Activated B cell treated with CpG ODN at 0.5 μM for 24 hours (primary cell): ENCODE results near the gene VPS26A. TPM values are rescaled to one million over a fixed set of nuclear protein-coding genes. Genes with fewer than 3 reads are reported as not detected.

Source experiments
- ATAC-seq: fragments of 200-7000 bp; cut with Tn5 transposase; one replicate; pipeline ENCODE4 v1.10.0; 2021; ENCODE audit warnings: low read depth, mild to moderate bottlenecking, moderate library complexity
- CTCF ChIA-PET: fragments of 350-600 bp; sonication (Branson Sonifier 250); formaldehyde crosslinking; loops from one replicate; lab custom pipeline; 2021; ENCODE audit warnings: antibody characterized with exemption; lab: Charles Lee
- POLR2A ChIA-PET: fragments of 350-600 bp; sonication (Branson Sonifier 250); formaldehyde crosslinking; loops from one replicate; lab custom pipeline; 2021; ENCODE audit warnings: antibody characterized with exemption; lab: Charles Lee
- DNase-seq: peaks from one replicate; pipeline ENCODE4 v3.0.0; 2022
- H3K27ac Mint-ChIP-seq: one replicate; pipeline ENCODE4 v1.8.0; 2020; ENCODE audit warnings: mixed read lengths
- H3K27me3 Mint-ChIP-seq: one replicate; pipeline ENCODE4 v1.8.0; 2021; ENCODE audit warnings: mixed read lengths
- H3K36me3 Mint-ChIP-seq: one replicate; pipeline ENCODE4 v1.8.0; 2021; ENCODE audit warnings: low read depth, mixed read lengths
- H3K4me1 Mint-ChIP-seq: one replicate; pipeline ENCODE4 v1.8.0; 2021; ENCODE audit warnings: mixed read lengths
- H3K4me3 Mint-ChIP-seq: one replicate; pipeline ENCODE4 v1.8.0; 2020; ENCODE audit warnings: mild to moderate bottlenecking, mixed read lengths
- H3K9me3 Mint-ChIP-seq: one replicate; pipeline ENCODE4 v1.8.0; 2020; ENCODE audit warnings: mixed read lengths
- intact Hi-C: fragments of 100-400 bp; cut with micrococcal nuclease; formaldehyde crosslinking; loops from one replicate; pipeline ENCODE4 v1.15.1; 2024
- total RNA-seq: library from RNA; stranded (reverse); gene quantifications from 2 replicates; pipeline ENCODE4 v1.2.3, GENCODE V29; 2022
- TF ChIP-seq, protein P1 (sequence below): fragments of 200-600 bp; IDR thresholded peaks from one replicate; pipeline ENCODE4 v1.8.0; 2022; ENCODE audit warnings: antibody characterized with exemption, mild to moderate bottlenecking

The VPS26A gene
- total RNA-seq, 1 donor from 2014 or later = 29.5 TPM

GRCh38 chr10:69119896-69120295 lies 4.1 kb upstream of the VPS26A start:
- peaks cover 8% of the 10 kb centered on the region for H3K4me1 Mint-ChIP-seq
- H3K27me3 Mint-ChIP-seq = no peaks in the 10 kb centered on the region
- H3K27ac Mint-ChIP-seq = no peak overlapping the region
- no peaks in the 10 kb centered on the region for H3K9me3 Mint-ChIP-seq
- ATAC-seq = no peak
- intact Hi-C loops = no loop called here
- ChIA-PET POLR2A (no interaction called here), CTCF (interaction anchor here (0.7 kb wide), 1 partner anchor 116 kb away, joined by 3 read pairs; no protein-coding TSS in a partner anchor)
- TF ChIP-seq, protein P1, sequence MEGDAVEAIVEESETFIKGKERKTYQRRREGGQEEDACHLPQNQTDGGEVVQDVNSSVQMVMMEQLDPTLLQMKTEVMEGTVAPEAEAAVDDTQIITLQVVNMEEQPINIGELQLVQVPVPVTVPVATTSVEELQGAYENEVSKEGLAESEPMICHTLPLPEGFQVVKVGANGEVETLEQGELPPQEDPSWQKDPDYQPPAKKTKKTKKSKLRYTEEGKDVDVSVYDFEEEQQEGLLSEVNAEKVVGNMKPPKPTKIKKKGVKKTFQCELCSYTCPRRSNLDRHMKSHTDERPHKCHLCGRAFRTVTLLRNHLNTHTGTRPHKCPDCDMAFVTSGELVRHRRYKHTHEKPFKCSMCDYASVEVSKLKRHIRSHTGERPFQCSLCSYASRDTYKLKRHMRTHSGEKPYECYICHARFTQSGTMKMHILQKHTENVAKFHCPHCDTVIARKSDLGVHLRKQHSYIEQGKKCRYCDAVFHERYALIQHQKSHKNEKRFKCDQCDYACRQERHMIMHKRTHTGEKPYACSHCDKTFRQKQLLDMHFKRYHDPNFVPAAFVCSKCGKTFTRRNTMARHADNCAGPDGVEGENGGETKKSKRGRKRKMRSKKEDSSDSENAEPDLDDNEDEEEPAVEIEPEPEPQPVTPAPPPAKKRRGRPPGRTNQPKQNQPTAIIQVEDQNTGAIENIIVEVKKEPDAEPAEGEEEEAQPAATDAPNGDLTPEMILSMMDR = no peak
- no peak overlapping the region for H3K4me3 Mint-ChIP-seq
- peaks cover 5% of the 10 kb centered on the region for H3K36me3 Mint-ChIP-seq
- no peak for DNase-seq

DNA sequence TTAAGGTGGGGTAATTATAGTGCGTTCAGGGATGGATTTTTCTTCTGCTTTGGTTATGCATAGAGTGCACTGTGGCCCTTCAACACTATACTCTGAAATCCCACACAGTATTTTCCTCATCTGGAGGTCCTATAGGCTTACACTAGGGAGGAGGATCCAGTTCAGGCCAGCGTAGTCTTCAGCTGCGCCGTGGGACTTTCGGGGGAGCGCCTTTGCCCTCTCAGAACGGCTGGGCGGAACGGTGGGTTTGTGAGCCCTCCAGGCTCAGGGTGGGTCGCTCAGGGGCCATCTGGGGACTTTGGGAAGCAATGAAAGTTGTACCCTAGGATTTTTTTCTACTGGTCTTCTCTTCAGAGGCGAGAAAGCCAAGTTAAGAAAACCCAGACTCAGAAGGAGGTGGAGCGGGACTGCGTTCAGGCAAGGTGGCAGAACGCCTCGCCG lies 652 bp upstream of the VPS26A start:
- Mint-ChIP-seq H3K27me3 (no peaks in the 10 kb centered on the region), H3K36me3 (peaks cover 5% of the 10 kb centered on the region), H3K4me3 (peak overlapping the region; percentile 93), H3K9me3 (no peaks in the 10 kb centered on the region), H3K27ac (peak overlapping the region; percentile 98), H3K4me1 (peaks cover 25% of the 10 kb centered on the region)
- POLR2A ChIA-PET = interaction anchor here (0.6 to 1.2 kb wide), 5 partner anchors 36 to 100 kb away, joined by 3 to 8 read pairs (median 4); partner anchors contain the start of genes SRGN and SUPV3L1
- TF ChIP-seq, protein P1 = no peak
- DNase-seq = no peak
- intact Hi-C loops = loop anchor here (1.0 to 2.0 kb wide), 8 partner anchors 30 to 287 kb away; partner anchors contain the start of genes DDX21, DDX50 and KIFBP
- peak; percentile 18 for ATAC-seq
- CTCF ChIA-PET = interaction anchor here (0.6 to 1.0 kb wide), 2 partner anchors 29 to 119 kb away, joined by 4 read pairs; no protein-coding TSS in a partner anchor

DNA sequence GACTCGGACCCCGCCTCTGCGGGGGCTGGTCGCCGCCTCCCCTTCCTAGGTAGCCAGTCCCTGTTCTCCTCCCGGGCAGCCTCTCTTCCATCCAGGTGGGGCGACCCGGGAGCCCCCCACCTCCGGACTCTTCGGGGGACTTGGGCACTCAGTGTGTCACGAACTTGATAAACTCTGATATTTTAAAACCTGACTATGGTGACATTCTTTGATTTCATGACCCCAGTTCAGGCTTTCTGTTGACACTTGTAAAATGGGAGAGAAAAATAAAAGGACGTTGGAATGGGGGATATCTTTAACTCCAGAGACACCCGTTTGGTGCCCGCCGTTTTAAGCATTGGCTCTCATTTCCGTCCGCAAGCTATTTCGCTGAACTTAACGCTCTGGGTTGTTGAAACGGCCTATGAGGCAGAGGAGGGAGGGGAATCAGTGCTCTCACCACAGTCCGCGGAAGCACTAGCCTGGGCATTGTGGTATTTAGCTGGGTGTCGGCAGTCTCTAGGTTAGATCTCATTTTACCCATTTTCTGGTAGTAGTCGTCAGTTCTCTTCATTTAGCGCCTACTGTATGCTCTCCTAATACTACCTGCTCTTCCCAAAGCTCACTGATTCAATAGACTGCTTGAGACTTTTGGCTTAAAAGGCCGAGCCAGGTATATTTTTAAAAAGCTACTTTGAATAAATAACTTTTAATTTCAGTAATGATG lies 738 bp downstream of the VPS26A start:
- H3K27ac Mint-ChIP-seq = peak overlapping the region; percentile 87
- peaks cover 6% of the 10 kb centered on the region for H3K36me3 Mint-ChIP-seq
- intact Hi-C loops = loop anchor here (1.0 to 2.0 kb wide), 5 partner anchors 56 to 792 kb away; partner anchors contain the start of genes CCAR1, HNRNPH3, PBLD and SLC25A16
- H3K4me3 Mint-ChIP-seq = peak overlapping the region; percentile 93
- no peaks in the 10 kb centered on the region for H3K27me3 Mint-ChIP-seq
- ChIA-PET POLR2A (interaction anchor here (0.6 to 2.0 kb wide), 8 partner anchors 10 to 224 kb away, joined by 3 to 15 read pairs (median 3); partner anchors contain the start of genes DDX21, DDX50, SRGN and SUPV3L1), CTCF (interaction anchor here (0.8 to 1.1 kb wide), 2 partner anchors 120 to 137 kb away, joined by 3 to 6 read pairs; no protein-coding TSS in a partner anchor)
- H3K4me1 Mint-ChIP-seq = peaks cover 31% of the 10 kb centered on the region
- ATAC-seq (no peak), DNase-seq (peak; percentile 23)
- H3K9me3 Mint-ChIP-seq = no peaks in the 10 kb centered on the region
- TF ChIP-seq, protein P1 = no peak

DNA sequence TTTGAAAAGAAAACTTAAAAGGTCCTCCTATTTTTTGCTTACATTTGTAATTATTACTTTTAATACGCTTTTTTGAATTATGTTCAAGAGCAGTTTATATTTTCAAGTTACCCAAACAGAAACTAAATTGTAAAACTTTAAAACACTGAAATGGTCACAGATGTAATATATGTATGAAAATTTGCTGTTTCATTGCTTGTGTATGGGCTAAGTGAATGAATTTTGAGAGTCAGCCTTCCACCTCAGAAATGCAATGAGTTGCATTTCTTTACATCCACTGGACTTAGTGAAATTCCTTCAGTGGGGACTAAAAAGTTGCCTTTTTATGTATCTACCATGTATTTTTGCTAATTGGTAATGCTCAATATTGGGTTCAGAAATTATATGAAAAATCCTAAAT lies 1.6 kb downstream of the VPS26A start:
- Mint-ChIP-seq H3K27me3 (no peaks in the 10 kb centered on the region), H3K36me3 (peaks cover 6% of the 10 kb centered on the region), H3K4me3 (no peak overlapping the region), H3K27ac (no peak overlapping the region), H3K4me1 (peaks cover 37% of the 10 kb centered on the region), H3K9me3 (no peaks in the 10 kb centered on the region)
- ChIA-PET POLR2A (interaction anchor here (0.6 to 2.0 kb wide), 8 partner anchors 10 to 1362 kb away, joined by 3 to 15 read pairs (median 3); partner anchors contain the start of genes DDX21, SRGN and SUPV3L1), CTCF (interaction anchor here (1.1 kb wide), 1 partner anchor 121 kb away, joined by 6 read pairs; no protein-coding TSS in a partner anchor)
- ATAC-seq (no peak), DNase-seq (no peak)
- TF ChIP-seq, protein P1 = no peak
- intact Hi-C loops = loop anchor here (2.0 kb wide), 1 partner anchor 405 kb away; the partner anchor contains the start of gene CCAR1

GRCh38 chr10:69130251-69130650 lies 6.3 kb downstream of the VPS26A start:
- Mint-ChIP-seq H3K27me3 (no peaks in the 10 kb centered on the region), H3K4me3 (no peak overlapping the region), H3K27ac (no peak overlapping the region), H3K4me1 (peaks cover 34% of the 10 kb centered on the region), H3K36me3 (peaks cover 31% of the 10 kb centered on the region), H3K9me3 (no peaks in the 10 kb centered on the region)
- intact Hi-C loops = no loop called here
- ATAC-seq = no peak
- ChIA-PET POLR2A (interaction anchor here (0.6 kb wide), 1 partner anchor 405 kb away, joined by 4 read pairs; no protein-coding TSS in a partner anchor), CTCF (no interaction called here)
- DNase-seq = no peak
- TF ChIP-seq, protein P1 = no peak
